Measurements from ENCODE around the gene SIGLEC1.

The SIGLEC1 gene

GRCh38 chr20:3749087-3749688 lies 36.8 kb upstream of the SIGLEC1 start:
- DNase-seq (ENCODE audit: low read depth, low spot score), result no peak
- no peak for TF ChIP-seq CTCF (IDR thresholded peaks at IDR 0.05; ENCODE audit: insufficient read depth, low read length, missing control alignments)
- ChIA-PET CTCF (interaction anchor here (0.7 to 11.2 kb wide), 8 partner anchors 8 to 185 kb away, joined by 3 to 119 read pairs (median 5); partner anchors contain the start of gene AP5S1), POLR2A (no interaction called here)
- no peak overlapping the region for H3K4me3 ChIP-seq (ENCODE audit: low read depth, low read length)

GRCh38 chr20:3748073-3748472 lies 35.7 kb upstream of the SIGLEC1 start:
- no peak overlapping the region for H3K4me3 ChIP-seq (ENCODE audit: low read depth, low read length)
- TF ChIP-seq CTCF (IDR thresholded peaks at IDR 0.05; ENCODE audit: insufficient read depth, low read length, missing control alignments), result no peak
- ChIA-PET CTCF (interaction anchor here (1.5 to 11.2 kb wide), 4 partner anchors 9 to 344 kb away, joined by 4 to 119 read pairs (median 40); no protein-coding TSS in a partner anchor), POLR2A (interaction anchor here (0.9 kb wide), 1 partner anchor 68 kb away, joined by 3 read pairs; no protein-coding TSS in a partner anchor)
- DNase-seq (ENCODE audit: low read depth, low spot score), result no peak

- no peak for DNase-seq (ENCODE audit: low read depth, low spot score)
- CTCF ChIA-PET, result interaction anchor here (1.5 to 11.2 kb wide), 3 partner anchors 10 to 345 kb away, joined by 4 to 119 read pairs (median 74); no protein-coding TSS in a partner anchor
- TF ChIP-seq CTCF (IDR thresholded peaks at IDR 0.05; ENCODE audit: insufficient read depth, low read length, missing control alignments), result no peak
- no peak overlapping the region for H3K4me3 ChIP-seq (ENCODE audit: low read depth, low read length)
- POLR2A ChIA-PET, result no interaction called here
Observed at GRCh38 chr20:3747471-3747870, 35.1 kb upstream of the SIGLEC1 start.

GRCh38 chr20:3745686-3746173 lies 33.3 kb upstream of the SIGLEC1 start:
- ChIA-PET POLR2A (no interaction called here), CTCF (interaction anchor here (3.1 to 11.2 kb wide), 3 partner anchors 12 to 68 kb away, joined by 16 to 119 read pairs (median 18); no protein-coding TSS in a partner anchor)
- H3K4me3 ChIP-seq (ENCODE audit: low read depth, low read length), result no peak overlapping the region

GRCh38 chr20:3744806-3745685 lies 32.6 kb upstream of the SIGLEC1 start:
- no peak for DNase-seq (ENCODE audit: low read depth, low spot score)
- no peak for TF ChIP-seq CTCF (IDR thresholded peaks at IDR 0.05; ENCODE audit: insufficient read depth, low read length, missing control alignments)
- no peak overlapping the region for H3K4me3 ChIP-seq (ENCODE audit: low read depth, low read length)
- POLR2A ChIA-PET, result interaction anchor here (0.7 kb wide), 1 partner anchor 73 kb away, joined by 4 read pairs; no protein-coding TSS in a partner anchor
- CTCF ChIA-PET, result interaction anchor here (3.1 to 11.2 kb wide), 3 partner anchors 12 to 68 kb away, joined by 16 to 119 read pairs (median 18); no protein-coding TSS in a partner anchor

More at GRCh38 chr20:3745686-3746173, 33.3 kb upstream of the SIGLEC1 start:
- no peak for DNase-seq (ENCODE audit: low read depth, low spot score)
- TF ChIP-seq CTCF (IDR thresholded peaks at IDR 0.05; ENCODE audit: insufficient read depth, low read length, missing control alignments), result no peak

All from AG04449 (cell line).